Uterus (tissue), 2 donors: ENCODE data around the gene LRIT3.

Experiments
- POLR2A ChIP-seq, 2 donors: fragments of 450-650 bp; IDR thresholded peaks; one replicate each; pipeline ENCODE4 v1.6.1; 2016; ENCODE audit warnings: antibody characterized with exemption in 2 of 2, mild to moderate bottlenecking in 1 of 2, moderate library complexity in 1 of 2
- TF ChIP-seq, protein P1 (sequence below), 4 experiments: fragments of 200-600 bp in 2 of 4; fragments of 450-650 bp in 2 of 4; sonication (generic) in 2 of 4; IDR thresholded peaks; one replicate each; pipeline ENCODE4 v1.5.1; 2016 to 2019; ENCODE audit warnings: antibody characterized with exemption in 4 of 4, mild to moderate bottlenecking in 2 of 4, moderate library complexity in 1 of 4

DNA sequence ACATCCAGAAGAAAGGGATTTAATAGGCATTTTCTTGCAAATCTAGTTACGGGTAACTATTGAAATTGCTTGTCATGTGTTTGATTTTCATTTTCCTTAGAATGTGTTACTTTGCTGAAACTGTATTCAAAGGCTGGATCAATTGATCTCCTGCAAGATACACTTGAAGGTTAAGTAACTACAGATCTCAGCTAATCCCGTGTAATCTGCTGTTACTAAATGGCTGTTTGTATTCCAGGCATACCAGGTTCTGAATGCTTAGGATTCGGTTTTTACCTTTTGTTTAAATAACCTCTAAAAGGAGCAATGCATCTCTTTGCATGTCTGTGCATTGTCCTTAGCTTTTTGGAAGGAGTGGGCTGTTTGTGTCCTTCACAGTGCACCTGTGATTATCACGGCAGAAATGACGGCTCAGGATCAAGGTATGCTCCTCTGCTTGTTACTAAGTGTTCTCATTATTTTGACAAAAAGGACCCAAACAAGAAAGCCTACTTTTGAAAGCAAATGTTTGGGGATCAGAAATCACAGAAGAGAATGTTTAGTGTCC, at the start of gene LRIT3:
- TF ChIP-seq POLR2A (IDR thresholded peaks at IDR 0.05): no peak
- TF ChIP-seq, protein P1, sequence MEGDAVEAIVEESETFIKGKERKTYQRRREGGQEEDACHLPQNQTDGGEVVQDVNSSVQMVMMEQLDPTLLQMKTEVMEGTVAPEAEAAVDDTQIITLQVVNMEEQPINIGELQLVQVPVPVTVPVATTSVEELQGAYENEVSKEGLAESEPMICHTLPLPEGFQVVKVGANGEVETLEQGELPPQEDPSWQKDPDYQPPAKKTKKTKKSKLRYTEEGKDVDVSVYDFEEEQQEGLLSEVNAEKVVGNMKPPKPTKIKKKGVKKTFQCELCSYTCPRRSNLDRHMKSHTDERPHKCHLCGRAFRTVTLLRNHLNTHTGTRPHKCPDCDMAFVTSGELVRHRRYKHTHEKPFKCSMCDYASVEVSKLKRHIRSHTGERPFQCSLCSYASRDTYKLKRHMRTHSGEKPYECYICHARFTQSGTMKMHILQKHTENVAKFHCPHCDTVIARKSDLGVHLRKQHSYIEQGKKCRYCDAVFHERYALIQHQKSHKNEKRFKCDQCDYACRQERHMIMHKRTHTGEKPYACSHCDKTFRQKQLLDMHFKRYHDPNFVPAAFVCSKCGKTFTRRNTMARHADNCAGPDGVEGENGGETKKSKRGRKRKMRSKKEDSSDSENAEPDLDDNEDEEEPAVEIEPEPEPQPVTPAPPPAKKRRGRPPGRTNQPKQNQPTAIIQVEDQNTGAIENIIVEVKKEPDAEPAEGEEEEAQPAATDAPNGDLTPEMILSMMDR (IDR thresholded peaks at IDR 0.05): no peak
